HEK293 (cell line): Measurements from ENCODE around the gene RAB5A.

Source experiments
- GLI2 ChIP-seq: fragments of 450-650 bp; formaldehyde crosslinking; IDR thresholded peaks from 2 replicates; pipeline ENCODE4; 2017; ENCODE audit warnings: missing biosample characterization, missing genetic modification characterization, low read depth, borderline replicate concordance
- GLIS1 ChIP-seq: fragments of 450-650 bp; formaldehyde crosslinking; IDR thresholded peaks from 2 replicates; pipeline ENCODE4 v1.5.1; 2016; ENCODE audit warnings: missing biosample characterization, missing genetic modification characterization
- GLIS2 ChIP-seq: fragments of 450-650 bp; formaldehyde crosslinking; IDR thresholded peaks from 2 replicates; pipeline ENCODE4 v1.5.1; 2016; ENCODE audit warnings: missing biosample characterization, missing genetic modification characterization
- HOXD13 ChIP-seq: sonication (generic); formaldehyde crosslinking; IDR thresholded peaks from 2 replicates; pipeline ENCODE4 v1.8.0; 2022; ENCODE audit warnings: missing genetic modification reagents, borderline replicate concordance
- IKZF3 ChIP-seq: fragments of 450-650 bp; IDR thresholded peaks from 2 replicates; pipeline ENCODE4 v1.5.0; 2018; ENCODE audit warnings: missing biosample characterization, mild to moderate bottlenecking, missing genetic modification characterization, moderate library complexity
- KLF10 ChIP-seq: fragments of 450-650 bp; IDR thresholded peaks from 2 replicates; pipeline ENCODE4 v1.5.1; 2018; ENCODE audit warnings: missing biosample characterization, mild to moderate bottlenecking, missing genetic modification characterization
- MZF1 ChIP-seq: fragments of 450-650 bp; formaldehyde crosslinking; IDR thresholded peaks from 2 replicates; pipeline ENCODE4 v1.5.1; 2017; ENCODE audit warnings: missing biosample characterization, missing genetic modification characterization, borderline replicate concordance
- PBX3 ChIP-seq: sonication (generic); formaldehyde crosslinking; IDR thresholded peaks from 2 replicates; pipeline ENCODE4 v1.8.1; 2022; ENCODE audit warnings: mild to moderate bottlenecking, moderate library complexity, missing genetic modification reagents
- REPIN1 ChIP-seq: fragments of 450-650 bp; formaldehyde crosslinking; IDR thresholded peaks from 2 replicates; pipeline ENCODE4 v1.5.1; 2017; ENCODE audit warnings: missing biosample characterization, missing genetic modification characterization, low read depth
- ZBTB1 ChIP-seq: fragments of 450-650 bp; formaldehyde crosslinking; IDR thresholded peaks from 2 replicates; pipeline ENCODE4 v1.5.1; 2016; ENCODE audit warnings: missing biosample characterization, missing genetic modification characterization
- ZBTB7A ChIP-seq: fragments of 450-650 bp; formaldehyde crosslinking; IDR thresholded peaks from 2 replicates; pipeline ENCODE4 v1.5.1; 2016; ENCODE audit warnings: low read depth, missing biosample characterization, missing genetic modification characterization
- ZBTB8A ChIP-seq: fragments of 450-650 bp; formaldehyde crosslinking; IDR thresholded peaks from 2 replicates; pipeline ENCODE4 v1.5.1; 2016; ENCODE audit warnings: missing biosample characterization, missing genetic modification characterization
- ZNF10 ChIP-seq: fragments of 450-650 bp; formaldehyde crosslinking; IDR thresholded peaks from 2 replicates; pipeline ENCODE4 v1.5.1; 2017; ENCODE audit warnings: missing biosample characterization, missing genetic modification characterization
- ZNF114 ChIP-seq: fragments of 450-650 bp; formaldehyde crosslinking; IDR thresholded peaks from 2 replicates; pipeline ENCODE4 v1.5.0; 2017; ENCODE audit warnings: missing biosample characterization, missing genetic modification characterization
- ZNF132 ChIP-seq: fragments of 450-650 bp; formaldehyde crosslinking; IDR thresholded peaks from 2 replicates; pipeline ENCODE4 v1.5.1; 2017; ENCODE audit warnings: missing biosample characterization, missing genetic modification characterization, borderline replicate concordance
- ZNF148 ChIP-seq: fragments of 450-650 bp; formaldehyde crosslinking; IDR thresholded peaks from 2 replicates; pipeline ENCODE4 v1.5.0; 2017; ENCODE audit warnings: missing biosample characterization, missing genetic modification characterization, borderline replicate concordance
- ZNF169 ChIP-seq: fragments of 450-650 bp; formaldehyde crosslinking; IDR thresholded peaks from 2 replicates; pipeline ENCODE4 v1.5.1; 2016; ENCODE audit warnings: missing biosample characterization, missing genetic modification characterization
- ZNF184 ChIP-seq: fragments of 450-650 bp; IDR thresholded peaks from 2 replicates; pipeline ENCODE4 v1.5.1; 2018; ENCODE audit warnings: missing biosample characterization, mild to moderate bottlenecking, missing genetic modification characterization
- ZNF23 ChIP-seq: fragments of 450-650 bp; formaldehyde crosslinking; IDR thresholded peaks from 2 replicates; pipeline ENCODE4 v1.5.1; 2016; ENCODE audit warnings: missing biosample characterization, missing genetic modification characterization, borderline replicate concordance
- ZNF248 ChIP-seq: fragments of 450-650 bp; formaldehyde crosslinking; IDR thresholded peaks from 2 replicates; pipeline ENCODE4 v1.5.1; 2017; ENCODE audit warnings: missing biosample characterization, missing genetic modification characterization
- ZNF280C ChIP-seq: fragments of 450-650 bp; formaldehyde crosslinking; IDR thresholded peaks from 2 replicates; pipeline ENCODE4 v1.5.1; 2016; ENCODE audit warnings: missing biosample characterization, missing genetic modification characterization
- ZNF280D ChIP-seq: fragments of 450-650 bp; formaldehyde crosslinking; IDR thresholded peaks from 2 replicates; pipeline ENCODE4 v1.5.1; 2016; ENCODE audit warnings: missing biosample characterization, missing genetic modification characterization
- ZNF302 ChIP-seq: fragments of 450-650 bp; formaldehyde crosslinking; IDR thresholded peaks from 2 replicates; pipeline ENCODE4 v1.5.1; 2016; ENCODE audit warnings: missing biosample characterization, missing genetic modification characterization, low read depth
- ZNF335 ChIP-seq: fragments of 450-650 bp; formaldehyde crosslinking; conservative IDR thresholded peaks from 2 replicates; pipeline ENCODE4 v1.5.1; 2016; ENCODE audit warnings: missing biosample characterization, missing genetic modification characterization
- ZNF404 ChIP-seq: fragments of 450-650 bp; formaldehyde crosslinking; IDR thresholded peaks from 2 replicates; pipeline ENCODE4 v1.5.1; 2017; ENCODE audit warnings: missing biosample characterization, missing genetic modification characterization
- ZNF473 ChIP-seq: fragments of 450-650 bp; formaldehyde crosslinking; IDR thresholded peaks from 2 replicates; pipeline ENCODE4 v1.5.1; 2017; ENCODE audit warnings: missing biosample characterization, missing genetic modification characterization
- ZNF488 ChIP-seq: fragments of 450-650 bp; formaldehyde crosslinking; IDR thresholded peaks from 2 replicates; pipeline ENCODE4 v1.5.1; 2016; ENCODE audit warnings: missing biosample characterization, missing genetic modification characterization
- ZNF521 ChIP-seq: fragments of 450-650 bp; formaldehyde crosslinking; IDR thresholded peaks from 2 replicates; pipeline ENCODE4 v1.5.1; 2017; ENCODE audit warnings: missing biosample characterization, mild to moderate bottlenecking, missing genetic modification characterization
- ZNF600 ChIP-seq: fragments of 450-650 bp; formaldehyde crosslinking; IDR thresholded peaks from 2 replicates; pipeline ENCODE4 v1.5.1; 2016; ENCODE audit warnings: missing biosample characterization, missing genetic modification characterization
- ZNF658 ChIP-seq: fragments of 450-650 bp; formaldehyde crosslinking; IDR thresholded peaks from 2 replicates; pipeline ENCODE4; 2016; ENCODE audit warnings: missing biosample characterization, missing genetic modification characterization
- ZNF660 ChIP-seq: fragments of 450-650 bp; IDR thresholded peaks from 2 replicates; pipeline ENCODE4 v1.5.1; 2018; ENCODE audit warnings: missing biosample characterization, mild to moderate bottlenecking, missing genetic modification characterization
- ZXDB ChIP-seq: fragments of 450-650 bp; formaldehyde crosslinking; IDR thresholded peaks from 2 replicates; pipeline ENCODE4 v1.5.1; 2016; ENCODE audit warnings: missing biosample characterization, missing genetic modification characterization

RAB5A gene

GRCh38 chr3:19947549-19948225 lies 790 bp downstream of the RAB5A start (continued):
- TF ChIP-seq ZNF248 (no peak), ZBTB8A (tag by site-specific recombination) (peak; percentile 12; the same call in 1 of the 2 replicates), ZBTB1 (tag by site-specific recombination) (no peak), HOXD13 (CRISPR knock-in tag) (peak; percentile 47; the same call in 1 of the 2 replicates), ZNF658 (tag by site-specific recombination) (no peak), IKZF3 (peak; percentile 77; the same call in 1 of the 2 replicates), ZNF280D (tag by site-specific recombination) (no peak), PBX3 (CRISPR knock-in tag) (no peak), ZNF488 (tag by site-specific recombination) (no peak), GLIS1 (tag by site-specific recombination) (peak; percentile 75), ZNF660 (tag by site-specific recombination) (0 out of 2 replicates have a peak, but pooled peaks have one; percentile 47), ZNF132 (tag by site-specific recombination) (no peak), ZXDB (tag by site-specific recombination) (peak; percentile 82), ZBTB7A (tag by site-specific recombination) (no peak), ZNF404 (tag by site-specific recombination) (no peak), GLI2 (tag by site-specific recombination) (no peak), ZNF521 (tag by site-specific recombination) (no peak), ZNF280C (tag by site-specific recombination) (no peak), ZNF169 (tag by site-specific recombination) (no peak), ZNF302 (tag by site-specific recombination) (no peak), ZNF600 (tag by site-specific recombination) (no peak; the same call in none of the 2 replicates), ZNF10 (tag by site-specific recombination) (no peak), REPIN1 (no peak), GLIS2 (tag by site-specific recombination) (peak; percentile 93), ZNF114 (tag by site-specific recombination) (no peak), ZNF23 (tag by site-specific recombination) (no peak), KLF10 (tag by site-specific recombination) (no peak), MZF1 (no peak), ZNF148 (no peak), ZNF184 (tag by site-specific recombination) (0 out of 2 replicates have a peak, but pooled peaks have one; percentile 14), ZNF335 (tag by site-specific recombination) (peak; percentile 100), ZNF473 (tag by site-specific recombination) (no peak)
